SH-SY5Y (cell line): Measurements from ENCODE around the gene PPP2R3B.

Experiments used
- GATA2 ChIP-seq: IDR thresholded peaks from 2 replicates; pipeline ENCODE4 v1.6.1; 2011; ENCODE audit warnings: mild to moderate bottlenecking, low read depth, low read length
- GATA3 ChIP-seq: IDR thresholded peaks from 2 replicates; pipeline ENCODE4 v1.6.1; 2011; ENCODE audit warnings: low read depth, mild to moderate bottlenecking, low read length, moderate library complexity

- TF ChIP-seq GATA2 (no peak), GATA3 (no peak)
Measured at GRCh38 chrX:357693-358471, 28.8 kb downstream of the PPP2R3B start.
